GM15510 (cell line): ENCODE measurements around the gene VPS13D.

Experiments
- POLR2A ChIP-seq: IDR thresholded peaks from 3 replicates; pipeline ENCODE4 v1.6.1; 2011; ENCODE audit warnings: borderline replicate concordance; ENCODE audit not compliant: insufficient read length; ENCODE audit errors: extremely low read depth

The VPS13D gene

GRCh38 chr1:12293416-12293815 lies 63.6 kb downstream of the VPS13D start:
- no peak for TF ChIP-seq POLR2A

- no peak for TF ChIP-seq POLR2A
Observed at GRCh38 chr1:12294076-12294475, 64.2 kb downstream of the VPS13D start.

GRCh38 chr1:12296016-12296415 lies 66.2 kb downstream of the VPS13D start:
- TF ChIP-seq POLR2A, result no peak

GRCh38 chr1:12296623-12297022 lies 66.8 kb downstream of the VPS13D start:
- no peak for TF ChIP-seq POLR2A

- TF ChIP-seq POLR2A, result no peak
Observed at GRCh38 chr1:12300706-12301105, 70.9 kb downstream of the VPS13D start.

GRCh38 chr1:12301518-12302237 lies 71.8 kb downstream of the VPS13D start:
- TF ChIP-seq POLR2A, result no peak

GRCh38 chr1:12302798-12303447 lies 73.1 kb downstream of the VPS13D start:
- TF ChIP-seq POLR2A, result no peak

GRCh38 chr1:12305377-12305776 lies 75.5 kb downstream of the VPS13D start:
- no peak for TF ChIP-seq POLR2A

GRCh38 chr1:12309783-12310742 lies 80.2 kb downstream of the VPS13D start:
- TF ChIP-seq POLR2A, result no peak

- no peak for TF ChIP-seq POLR2A
Observed at GRCh38 chr1:12314333-12314903, 84.6 kb downstream of the VPS13D start.

GRCh38 chr1:12315146-12315545 lies 85.3 kb downstream of the VPS13D start:
- TF ChIP-seq POLR2A, result no peak

- no peak for TF ChIP-seq POLR2A
Observed at GRCh38 chr1:12316331-12316730, 86.5 kb downstream of the VPS13D start.

- no peak for TF ChIP-seq POLR2A
Observed at GRCh38 chr1:12320486-12320885, 90.7 kb downstream of the VPS13D start.

- TF ChIP-seq POLR2A, result no peak
Observed at GRCh38 chr1:12324423-12324822, 94.6 kb downstream of the VPS13D start.

- no peak for TF ChIP-seq POLR2A
Observed at GRCh38 chr1:12326986-12327385, 97.2 kb downstream of the VPS13D start.

- no peak for TF ChIP-seq POLR2A
Observed at GRCh38 chr1:12327566-12327965, 97.7 kb downstream of the VPS13D start.
